Right ventricle myocardium inferior (tissue), 1 donor: ENCODE measurements around the gene P4HB. TPM values are rescaled to one million over a fixed set of nuclear protein-coding genes. Genes with fewer than 3 reads are reported as not detected.

Experiments used
- ATAC-seq: fragments of 200-7000 bp; cut with Tn5 transposase; one replicate; pipeline ENCODE4 v1.9.1; 2020; ENCODE audit warnings: mild to moderate bottlenecking, moderate library complexity
- DNase-seq: peaks from one replicate; pipeline ENCODE4 v3.0.0; 2021; ENCODE audit errors: missing footprints
- intact Hi-C: fragments of 100-400 bp; cut with DNase I; formaldehyde crosslinking; loops from one replicate; pipeline ENCODE4 v1.11.0; 2022
- total RNA-seq: library from RNA; stranded (reverse); fragmentation: NEBNext Ultra II Directional; extraction: Animal tissue kit (Norgen Biotek cat#: 25700); gene quantifications from one replicate; pipeline ENCODE4 v1.2.1, GENCODE V29; 2021
- donor health status: DM: no; HTN: yes; CAD: no; lungs with severe emphysema.

P4HB gene
- total RNA-seq, 1 donor from 2014 or later, result 355 TPM

- ATAC-seq, result peak; percentile 73
- intact Hi-C loops, result no loop called here
Measured at GRCh38 chr17:81870981-81871386, 10.6 kb upstream of the P4HB start, which contains the start of gene ARHGDIA. Gene ARHGDIA, minus strand, starts transcription at chr17:81871337. Its CDS starts 1,407 bp downstream, at chr17:81869930.

GRCh38 chr17:81870131-81870980 lies 10.0 kb upstream of the P4HB start:
- intact Hi-C loops, result no loop called here
- DNase-seq (peak; percentile 79), ATAC-seq (no peak)

More at GRCh38 chr17:81870981-81871386, 10.6 kb upstream of the P4HB start, which contains the start of gene ARHGDIA:
- DNase-seq, result no peak

- intact Hi-C loops, result no loop called here
Measured at GRCh38 chr17:81869221-81870130, 9.1 kb upstream of the P4HB start.

GRCh38 chr17:81868674-81869220 lies 8.4 kb upstream of the P4HB start:
- ATAC-seq (no peak), DNase-seq (no peak)
- intact Hi-C loops, result no loop called here

More at GRCh38 chr17:81869221-81870130, 9.1 kb upstream of the P4HB start:
- DNase-seq (peak; percentile 85), ATAC-seq (peak; percentile 21)

- no peak for DNase-seq
- intact Hi-C loops, result no loop called here
- ATAC-seq, result no peak
Measured at GRCh38 chr17:81867991-81868673, 7.8 kb upstream of the P4HB start.

GRCh38 chr17:81867170-81867990 lies 7.0 kb upstream of the P4HB start:
- intact Hi-C loops, result no loop called here
- no peak for DNase-seq
- ATAC-seq, result no peak

GRCh38 chr17:81866440-81867169 lies 6.3 kb upstream of the P4HB start:
- no peak for ATAC-seq
- no peak for DNase-seq
- intact Hi-C loops, result no loop called here

GRCh38 chr17:81865733-81866439 lies 5.6 kb upstream of the P4HB start:
- intact Hi-C loops, result no loop called here
- ATAC-seq, result no peak

GRCh38 chr17:81865358-81865732 lies 5.0 kb upstream of the P4HB start:
- DNase-seq, result no peak
- intact Hi-C loops, result no loop called here
- no peak for ATAC-seq

More at GRCh38 chr17:81865733-81866439, 5.6 kb upstream of the P4HB start:
- no peak for DNase-seq

- DNase-seq, result no peak
- ATAC-seq, result no peak
- intact Hi-C loops, result no loop called here
Measured at GRCh38 chr17:81863833-81864768, 3.8 kb upstream of the P4HB start.

GRCh38 chr17:81863123-81863675 lies 2.9 kb upstream of the P4HB start:
- DNase-seq, result no peak
- intact Hi-C loops, result no loop called here
- ATAC-seq, result no peak

- peak; percentile 99 for DNase-seq
- ATAC-seq, result peak; percentile 97
- intact Hi-C loops, result loop anchor here (1.0 kb wide), 2 partner anchors 28 to 40 kb away; partner anchors contain the start of gene MCRIP1
Measured at GRCh38 chr17:81860756-81861568, 627 bp upstream of the P4HB start.

- DNase-seq (no peak), ATAC-seq (no peak)
- intact Hi-C loops, result no loop called here
Measured at GRCh38 chr17:81858967-81859905, 1.1 kb downstream of the P4HB start.
